Adipocyte (in vitro differentiated cells): ENCODE measurements around the gene KIRREL1.

Experiments
- DNase-seq: peaks from one replicate; pipeline ENCODE4 v3.0.0-alpha.2; 2015; ENCODE audit warnings: low read depth
- H3K27me3 ChIP-seq: replicated peaks from 2 replicates; pipeline ENCODE4 v1.7.0; 2013; ENCODE audit warnings: mild to moderate bottlenecking, low read length, moderate library complexity; ENCODE audit not compliant: control insufficient read depth, insufficient read depth
- H3K36me3 ChIP-seq: 2 replicates; pipeline ENCODE4 v1.7.0; 2013; ENCODE audit warnings: low read length, mild to moderate bottlenecking, moderate library complexity; ENCODE audit not compliant: control insufficient read depth, insufficient read depth, severe bottlenecking
- H3K4me1 ChIP-seq: 2 replicates; pipeline ENCODE4 v1.7.0; 2013; ENCODE audit warnings: mild to moderate bottlenecking, low read length, moderate library complexity; ENCODE audit not compliant: control insufficient read depth, insufficient read depth
- H3K4me3 ChIP-seq: 2 replicates; pipeline ENCODE4 v1.7.0; 2013; ENCODE audit warnings: mild to moderate bottlenecking, low read length, moderate library complexity
- H3K9ac ChIP-seq: 2 replicates; pipeline ENCODE4 v1.7.0; 2013; ENCODE audit warnings: mild to moderate bottlenecking, low read length, moderate library complexity
- H3K9me3 ChIP-seq: 2 replicates; pipeline ENCODE4 v1.7.0; 2013; ENCODE audit warnings: mild to moderate bottlenecking, low read length, moderate library complexity; ENCODE audit not compliant: control insufficient read depth

Gene KIRREL1

DNA sequence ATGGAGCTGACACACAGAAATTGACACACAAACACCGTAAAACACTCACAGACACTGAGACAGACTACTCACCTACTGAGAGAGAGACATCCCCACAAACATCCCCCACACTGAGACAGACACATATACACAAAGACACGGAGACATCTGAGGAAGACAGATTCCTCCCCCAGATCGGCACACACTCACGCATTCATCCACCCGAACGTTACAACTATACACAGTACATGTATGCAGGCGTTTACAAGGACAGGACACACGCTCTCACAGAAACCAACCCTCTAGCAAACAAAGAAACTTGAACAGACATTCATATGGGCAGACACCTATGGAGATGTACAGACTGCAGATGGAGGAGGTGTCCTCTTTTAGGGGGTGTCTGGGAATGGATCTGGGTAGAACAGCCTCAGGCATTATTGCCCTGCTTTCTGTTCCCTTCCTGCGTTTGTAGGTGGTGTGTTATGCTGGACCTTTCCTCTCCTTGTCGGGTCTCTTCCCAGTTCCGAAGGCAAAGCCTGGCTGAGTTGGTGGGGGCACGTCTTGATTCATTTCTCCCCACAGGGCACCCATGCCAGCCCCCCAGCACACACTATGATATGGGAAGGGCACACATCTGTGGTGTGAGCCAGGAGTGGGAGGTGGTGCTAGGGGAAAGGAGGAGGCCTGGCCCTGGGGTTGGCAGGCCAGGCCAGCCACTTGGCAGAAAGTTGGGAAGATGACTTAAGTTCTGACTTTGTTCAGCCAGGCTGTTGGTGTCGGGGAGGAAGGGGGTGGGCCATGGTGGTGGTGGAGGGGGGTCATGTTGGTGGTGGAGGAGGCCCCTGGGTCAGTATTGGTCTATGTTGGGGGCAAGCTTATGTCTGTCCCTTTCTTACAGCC is 1.5 kb downstream of the KIRREL1 start:
- DNase-seq = peak; percentile 63
- H3K36me3 ChIP-seq = peaks cover 5% of the 10 kb centered on the region

DNA sequence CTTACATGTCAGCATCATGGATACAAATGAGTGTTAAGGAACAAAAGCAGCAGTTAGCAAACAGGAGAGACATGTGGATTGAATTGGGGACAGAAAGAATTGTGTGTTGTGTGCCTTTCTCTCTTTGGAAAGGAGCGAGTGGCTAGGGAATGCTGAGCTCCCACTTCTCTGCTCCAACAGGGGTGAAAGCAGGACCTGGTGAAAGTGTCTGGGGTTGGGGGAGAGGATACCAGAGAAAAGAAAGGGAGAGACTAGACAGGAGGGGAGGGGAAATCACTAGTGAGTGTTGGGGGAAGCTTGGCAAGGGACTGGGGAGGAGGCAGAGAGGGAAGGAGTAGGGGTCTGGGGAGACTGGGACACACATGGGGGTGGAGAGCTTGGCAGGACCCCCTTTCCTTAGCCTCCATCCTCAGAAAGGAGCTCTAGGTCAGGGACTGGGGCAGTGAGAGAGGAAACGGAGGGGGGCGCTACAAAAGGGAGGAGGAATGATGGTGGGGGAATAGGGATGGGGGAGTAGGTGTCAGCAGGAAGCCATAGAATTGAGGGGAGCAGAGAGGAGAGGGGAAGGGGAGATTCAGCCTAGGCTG is 2.2 kb downstream of the KIRREL1 start:
- H3K27me3 ChIP-seq = no peaks in the 10 kb centered on the region
- peaks cover 10% of the 10 kb centered on the region for H3K36me3 ChIP-seq
- peaks cover 43% of the 10 kb centered on the region for H3K4me1 ChIP-seq
- H3K9me3 ChIP-seq = no peaks in the 10 kb centered on the region
- peak overlapping the region; percentile 97 for H3K4me3 ChIP-seq
- peak; percentile 31 for DNase-seq
- H3K9ac ChIP-seq = peak overlapping the region; percentile 99

More for the DNA sequence above, 1.5 kb downstream of the KIRREL1 start:
- Histone ChIP-seq H3K4me3 (peak overlapping the region; percentile 97), H3K9ac (peak overlapping the region; percentile 99), H3K27me3 (no peaks in the 10 kb centered on the region), H3K4me1 (peaks cover 36% of the 10 kb centered on the region), H3K9me3 (no peaks in the 10 kb centered on the region)

DNA sequence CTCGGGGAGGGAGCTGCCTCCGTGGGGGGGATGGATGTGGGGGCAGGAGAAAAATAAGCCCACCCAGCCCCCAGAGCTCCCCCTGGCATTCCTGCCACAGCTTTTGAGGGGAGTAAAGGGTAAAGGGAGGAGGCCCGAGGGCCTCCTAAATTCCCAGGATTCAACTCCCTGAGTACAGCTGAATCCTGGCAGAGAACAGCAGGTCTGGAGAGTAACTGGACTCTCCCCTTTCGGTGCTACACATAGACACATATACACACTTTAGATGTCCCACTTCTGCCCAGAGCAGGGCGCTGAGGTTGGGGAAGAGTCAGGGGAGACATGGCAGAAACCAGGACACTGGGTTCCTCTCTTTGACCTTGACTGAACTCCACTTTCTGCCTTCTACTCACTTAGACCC is 3.0 kb downstream of the KIRREL1 start:
- Histone ChIP-seq H3K36me3 (peaks cover 10% of the 10 kb centered on the region), H3K4me1 (peaks cover 48% of the 10 kb centered on the region), H3K9ac (peak overlapping the region; percentile 99), H3K27me3 (no peaks in the 10 kb centered on the region), H3K4me3 (peak overlapping the region; percentile 97), H3K9me3 (no peaks in the 10 kb centered on the region)
- peak; percentile 47 for DNase-seq

DNA sequence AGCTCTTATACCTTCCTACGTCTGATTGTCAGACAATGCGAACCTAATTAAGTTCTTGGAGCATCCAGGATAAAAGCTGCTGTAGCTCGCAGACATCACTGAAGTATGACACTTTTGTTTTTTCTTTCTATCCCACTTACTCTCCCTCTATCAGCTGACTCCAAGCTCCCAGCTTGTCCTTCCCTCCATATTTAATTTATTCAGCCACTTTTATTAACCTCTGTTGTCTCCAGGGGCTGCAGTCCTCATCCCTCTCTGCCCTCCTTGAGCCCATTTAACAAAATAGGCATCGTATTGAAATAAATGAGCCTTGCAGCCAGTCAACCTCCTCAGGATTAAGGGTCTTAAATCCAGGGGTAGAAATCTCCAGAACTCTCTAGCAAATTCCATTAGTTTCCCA is 7.1 kb downstream of the KIRREL1 start:
- no peaks in the 10 kb centered on the region for H3K27me3 ChIP-seq
- DNase-seq = no peak
- no peak overlapping the region for H3K4me3 ChIP-seq
- no peaks in the 10 kb centered on the region for H3K9me3 ChIP-seq
- peaks cover 14% of the 10 kb centered on the region for H3K36me3 ChIP-seq
- H3K9ac ChIP-seq = no peak overlapping the region
- peaks cover 70% of the 10 kb centered on the region for H3K4me1 ChIP-seq

DNA sequence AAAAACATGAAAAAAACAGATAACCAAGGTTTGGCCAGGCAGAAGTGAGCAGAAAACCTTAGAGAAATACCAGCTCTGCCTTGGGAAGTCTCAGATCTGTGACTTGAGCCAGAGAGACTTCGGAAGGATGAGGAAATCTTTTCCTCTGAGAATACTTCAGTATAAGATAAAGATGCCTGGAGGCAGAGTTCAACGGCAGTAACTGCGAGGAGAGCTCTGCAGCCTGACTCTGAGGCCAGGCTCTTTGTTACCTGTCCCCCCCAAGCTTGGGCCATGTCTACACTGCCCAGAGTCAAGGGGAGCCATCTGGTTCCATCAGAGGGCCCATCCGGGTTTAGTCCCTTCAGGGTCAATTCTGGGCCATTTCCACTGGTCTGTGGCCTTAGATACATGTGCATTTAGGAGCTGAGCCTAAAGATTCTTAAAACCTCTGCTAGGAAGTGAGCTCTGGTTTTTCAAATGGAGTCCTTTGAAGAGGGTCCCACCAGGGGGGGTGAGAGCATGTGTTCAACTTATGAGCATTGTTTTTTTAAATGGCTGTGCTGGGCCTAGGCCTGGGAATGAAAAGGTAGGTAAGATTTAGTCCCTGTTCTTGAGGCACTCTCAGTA is 8.7 kb downstream of the KIRREL1 start:
- Histone ChIP-seq H3K4me3 (peak overlapping the region; percentile 53), H3K27me3 (no peaks in the 10 kb centered on the region), H3K36me3 (peaks cover 27% of the 10 kb centered on the region), H3K9ac (peak overlapping the region; percentile 72), H3K4me1 (peaks cover 70% of the 10 kb centered on the region), H3K9me3 (no peaks in the 10 kb centered on the region)
- peak; percentile 87 for DNase-seq

DNA sequence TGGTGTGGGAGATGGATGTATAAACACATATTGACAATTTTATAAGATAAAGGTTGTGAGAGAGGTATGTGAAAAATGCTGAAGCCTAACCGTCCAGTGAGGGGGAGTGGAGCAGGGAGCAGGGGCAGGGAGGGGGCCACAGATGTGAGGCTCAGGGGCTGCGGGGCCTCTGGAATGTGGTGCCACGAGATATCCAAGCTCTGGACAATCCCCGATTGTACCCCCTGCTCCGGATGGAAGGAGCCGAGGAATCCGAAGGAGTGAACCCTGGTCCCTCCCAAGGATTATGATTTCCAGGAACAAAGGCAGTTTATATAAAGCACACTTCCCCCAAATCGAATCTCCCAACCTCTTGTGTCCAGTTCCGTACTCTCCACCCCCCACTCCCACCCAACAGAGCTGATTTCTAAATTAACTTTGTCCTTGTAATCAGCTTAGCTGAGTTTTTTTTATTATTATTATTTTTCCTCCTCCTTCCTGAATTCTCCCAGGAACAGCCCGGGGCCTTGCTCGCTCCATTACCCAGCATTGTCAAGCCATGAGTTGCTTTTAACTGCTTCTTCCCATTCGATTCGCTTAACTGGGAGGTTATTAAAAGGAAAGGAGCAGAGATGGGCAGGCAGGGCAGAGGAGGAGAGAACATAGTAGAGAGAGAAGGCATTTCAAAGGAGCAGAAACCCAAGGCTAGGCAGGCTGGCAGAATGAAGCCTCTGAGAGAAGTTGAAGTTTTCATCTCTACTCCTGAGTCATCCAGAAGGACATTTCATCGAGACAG is 9.4 kb downstream of the KIRREL1 start:
- Histone ChIP-seq H3K9ac (peak overlapping the region; percentile 72), H3K4me3 (peak overlapping the region; percentile 53), H3K9me3 (no peaks in the 10 kb centered on the region), H3K27me3 (no peaks in the 10 kb centered on the region), H3K4me1 (peaks cover 77% of the 10 kb centered on the region), H3K36me3 (peaks cover 24% of the 10 kb centered on the region)
- peak; percentile 68 for DNase-seq

DNA sequence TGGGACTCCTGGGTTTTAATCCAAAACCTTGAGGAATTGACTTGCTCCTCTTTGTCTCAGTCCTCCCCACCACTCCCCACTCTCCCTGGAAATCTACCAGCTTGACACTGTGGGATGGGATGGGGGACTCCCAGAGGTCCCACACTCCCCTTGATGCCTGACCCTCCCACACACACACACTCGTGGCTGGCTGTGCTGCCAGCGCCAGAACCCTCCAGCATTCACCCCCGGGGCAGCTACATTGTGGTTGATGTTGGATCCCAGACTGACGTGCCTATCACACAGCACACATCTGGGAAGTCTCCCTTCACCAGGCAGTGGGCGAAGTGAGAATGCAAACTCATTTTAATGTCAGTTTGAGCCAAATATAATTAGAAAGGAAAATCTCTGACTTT is 10.0 kb downstream of the KIRREL1 start:
- Histone ChIP-seq H3K27me3 (no peaks in the 10 kb centered on the region), H3K4me1 (peaks cover 83% of the 10 kb centered on the region), H3K4me3 (peak overlapping the region; percentile 53), H3K9me3 (no peaks in the 10 kb centered on the region), H3K9ac (peak overlapping the region; percentile 72), H3K36me3 (peaks cover 24% of the 10 kb centered on the region)
- DNase-seq = peak; percentile 74

DNA sequence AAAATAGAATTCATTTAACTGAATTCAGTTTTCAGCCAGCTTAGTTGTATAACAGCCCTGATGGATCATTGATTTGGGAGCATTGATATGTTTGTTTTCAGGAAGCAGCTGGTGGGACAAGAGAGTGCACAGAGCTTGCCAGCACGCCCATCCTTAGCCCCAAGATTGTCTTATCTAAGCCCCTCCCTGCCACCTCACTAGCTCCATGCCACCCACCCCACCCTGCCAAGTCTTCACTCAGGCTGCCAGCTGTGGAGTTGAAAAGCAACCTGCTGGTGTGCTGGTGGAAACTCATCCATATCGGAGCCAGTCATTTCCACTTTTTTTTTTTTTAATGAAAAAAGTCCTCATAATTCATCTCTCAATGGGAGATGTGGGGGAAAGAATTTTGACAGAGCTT is 11.8 kb downstream of the KIRREL1 start:
- no peak overlapping the region for H3K9ac ChIP-seq
- H3K4me3 ChIP-seq = no peak overlapping the region
- H3K36me3 ChIP-seq = peaks cover 19% of the 10 kb centered on the region
- H3K4me1 ChIP-seq = peaks cover 97% of the 10 kb centered on the region
- no peaks in the 10 kb centered on the region for H3K27me3 ChIP-seq
- no peaks in the 10 kb centered on the region for H3K9me3 ChIP-seq
- no peak for DNase-seq

DNA sequence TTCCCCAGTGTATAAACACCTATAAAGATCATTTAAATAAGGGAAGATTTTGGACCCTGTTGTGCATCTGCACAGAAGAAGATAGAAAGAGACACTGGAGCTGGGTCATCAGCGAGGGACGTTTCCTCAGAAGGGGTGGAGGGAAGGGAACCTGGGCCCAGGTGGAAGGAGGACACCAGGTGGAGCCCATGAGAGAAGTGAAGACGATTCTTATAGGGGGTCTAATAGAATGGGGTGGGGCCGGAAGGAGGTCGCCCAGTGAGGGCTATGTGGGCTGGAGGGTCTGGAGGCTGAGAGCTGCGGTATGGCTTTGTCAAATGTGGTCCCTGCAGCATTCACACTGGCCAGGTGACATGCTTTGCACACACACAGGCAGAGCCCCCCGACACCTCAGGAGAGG is 13.7 kb downstream of the KIRREL1 start:
- Histone ChIP-seq H3K4me1 (peaks cover 94% of the 10 kb centered on the region), H3K4me3 (no peak overlapping the region), H3K9me3 (no peaks in the 10 kb centered on the region), H3K36me3 (peaks cover 17% of the 10 kb centered on the region), H3K27me3 (no peaks in the 10 kb centered on the region), H3K9ac (peak overlapping the region; percentile 18)
- DNase-seq = no peak

DNA sequence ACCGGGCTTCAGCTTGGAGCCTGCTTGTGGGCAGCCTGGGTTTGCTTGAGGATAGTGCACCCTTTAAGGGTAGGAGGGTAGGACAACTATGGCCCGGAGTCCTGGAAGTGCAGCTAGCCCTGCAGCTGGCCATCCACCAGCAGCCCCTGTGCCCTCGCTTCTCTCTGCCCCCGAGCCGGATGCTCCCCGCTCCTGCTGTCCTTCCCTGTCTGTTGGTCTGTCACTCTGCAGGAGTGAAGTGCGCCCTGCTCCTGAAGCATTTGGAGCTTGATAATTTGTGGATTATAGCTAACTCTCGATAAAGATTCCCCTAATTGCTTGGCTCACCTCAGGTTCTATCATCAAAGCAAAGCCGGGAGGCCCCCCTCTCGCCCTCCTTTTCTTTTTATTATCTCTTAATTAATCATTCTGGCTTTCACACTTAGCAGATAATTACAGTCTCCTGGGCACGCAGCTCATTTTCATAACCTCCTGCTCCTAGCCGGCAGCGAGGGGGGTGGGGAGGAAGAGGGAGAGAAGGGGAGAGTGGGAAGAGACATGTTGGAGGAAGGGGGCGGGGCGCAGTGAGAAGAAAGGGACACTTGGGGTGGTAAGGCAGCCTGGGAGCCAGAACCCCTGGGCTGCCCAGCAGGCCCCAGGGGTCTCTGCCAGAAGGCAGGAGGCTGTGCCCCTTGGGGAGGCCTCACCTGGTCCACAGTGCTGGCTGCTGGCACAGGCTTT is 14.4 kb downstream of the KIRREL1 start:
- Histone ChIP-seq H3K4me3 (no peak overlapping the region), H3K9me3 (no peaks in the 10 kb centered on the region), H3K36me3 (peaks cover 17% of the 10 kb centered on the region), H3K9ac (peak overlapping the region; percentile 39), H3K27me3 (no peaks in the 10 kb centered on the region), H3K4me1 (peaks cover 94% of the 10 kb centered on the region)
- DNase-seq = no peak
